K562 (cell line): ENCODE results near the gene ZMPSTE24. TPM values are rescaled to one million over a fixed set of nuclear protein-coding genes. Genes with fewer than 3 reads are reported as not detected.

Experiments
- ATAC-seq: fragments of 200-7000 bp; cut with Tn5 transposase; 3 replicates; pipeline ENCODE4 v1.9.1; 2020; ENCODE audit warnings: moderate library complexity
- BruUV-seq: library from RNA; stranded (reverse); fragments of 400-500 nt; replicated peaks from 2 replicates; lab custom pipeline; 2021; lab: Mats Ljungman, UMichigan
- CTCF ChIA-PET: fragments of 300-600 bp; formaldehyde crosslinking; extraction: SDS; loops from one replicate; lab custom pipeline; 2021; ENCODE audit warnings: low intra/inter-chr PET ratio; lab: Yijun Ruan, JAX
- POLR2A ChIA-PET: fragments of 300-600, 350-650 bp; sonication (Branson Sonifier 250); formaldehyde crosslinking; extraction: SDS; loops from one replicate; lab custom pipeline; 2021; ENCODE audit warnings: antibody characterized with exemption, inconsistent platforms; lab: Yijun Ruan, JAX
- DNase-seq, 4 experiments: peaks; one replicate each; pipeline versions ENCODE4 v3.0.0 to v3.0.0-alpha.2; 2011 to 2018; ENCODE audit warnings: low spot score in 3 of 4, mixed read lengths in 3 of 4; ENCODE audit errors: extremely low read depth in 1 of 4
- FAIRE-seq: peaks from 2 replicates; lab custom pipeline; 2011; peaks lifted over from hg19 to GRCh38; lab: Jason Lieb, UNC
- H2AFZ ChIP-seq: 2 replicates; pipeline ENCODE4 v1.6.0; 2011; ENCODE audit warnings: low read depth, low read length, control low read depth, inconsistent platforms
- H3K27ac ChIP-seq: fragments of 200-600 bp; 3 replicates; pipeline ENCODE4 v1.8.0; 2011; ENCODE audit warnings: low read depth, mild to moderate bottlenecking, control low read depth, inconsistent platforms, low read length, moderate library complexity, mixed read lengths; ENCODE audit errors: extremely low read depth
- H3K27me3 ChIP-seq, 2 experiments: fragments of 300-600 bp in 1 of 2; 2 replicates in 1 of 2; 3 replicates in 1 of 2; pipeline versions ENCODE4 v1.6.0 to v1.8.0; 2011; ENCODE audit warnings: inconsistent platforms in 2 of 2, low read length in 2 of 2, mild to moderate bottlenecking in 1 of 2, mixed read lengths in 1 of 2, moderate library complexity in 1 of 2; ENCODE audit not compliant: control insufficient read depth in 2 of 2, insufficient read depth in 2 of 2
- H3K36me3 ChIP-seq: fragments of 300-600 bp; 3 replicates; pipeline ENCODE4 v1.8.0; 2011; ENCODE audit warnings: mild to moderate bottlenecking, low read length, inconsistent platforms; ENCODE audit not compliant: control insufficient read depth, insufficient read depth
- H3K4me1 ChIP-seq, 2 experiments: fragments of 200-600 bp in 1 of 2; replicated peaks in 1 of 2; 2 replicates in 1 of 2; 3 replicates in 1 of 2; pipeline versions ENCODE4 v1.5.1 to v1.8.0; 2011; ENCODE audit warnings: inconsistent platforms in 2 of 2, low read length in 2 of 2, mild to moderate bottlenecking in 1 of 2, mixed read lengths in 1 of 2, moderate library complexity in 1 of 2; ENCODE audit not compliant: control insufficient read depth in 2 of 2, insufficient read depth in 2 of 2
- H3K4me2 ChIP-seq: 2 replicates; pipeline ENCODE4 v1.6.1; 2011; ENCODE audit warnings: low read length, control low read depth, inconsistent platforms, mixed read lengths; ENCODE audit not compliant: insufficient read depth
- H3K4me3 ChIP-seq: fragments of 200-600 bp; sonication (generic), shearing (Covaris generic); 2 replicates; pipeline ENCODE4 v1.5.1; 2016; ENCODE audit warnings: control low read depth, inconsistent platforms
- H3K79me2 ChIP-seq: fragments of 200-600 bp; 3 replicates; pipeline ENCODE4 v1.8.0; 2011; ENCODE audit warnings: low read length, inconsistent platforms; ENCODE audit not compliant: control insufficient read depth, insufficient read depth
- H3K9ac ChIP-seq, 2 experiments: 2 replicates each; pipeline versions ENCODE4 v1.6.0 to v1.6.1; 2011; ENCODE audit warnings: low read depth in 2 of 2, low read length in 2 of 2, control low read depth in 1 of 2, inconsistent platforms in 1 of 2, mild to moderate bottlenecking in 1 of 2, mixed read lengths in 1 of 2; ENCODE audit not compliant: insufficient read depth in 1 of 2
- H3K9me1 ChIP-seq: one replicate; pipeline ENCODE4 v1.6.0; 2011; ENCODE audit warnings: inconsistent platforms, mild to moderate bottlenecking, low read length, moderate library complexity; ENCODE audit not compliant: control insufficient read depth, insufficient read depth
- H3K9me3 ChIP-seq: replicated peaks from 2 replicates; pipeline ENCODE4 v1.5.1; 2011; ENCODE audit warnings: low read depth, low read length, inconsistent platforms; ENCODE audit not compliant: control insufficient read depth, insufficient read depth
- H4K20me1 ChIP-seq: replicated peaks from 2 replicates; pipeline ENCODE4 v1.6.1; 2011; ENCODE audit warnings: low read length, inconsistent platforms, mixed read lengths; ENCODE audit not compliant: control insufficient read depth, insufficient read depth
- ARHGAP35 ChIP-seq: fragments of 450-650 bp; IDR thresholded peaks from 2 replicates; pipeline ENCODE4 v1.6.1; 2018; ENCODE audit not compliant: partially characterized antibody
- LCOR ChIP-seq: sonication (generic); formaldehyde crosslinking; IDR thresholded peaks from 2 replicates; pipeline ENCODE4 v1.8.0; 2022; ENCODE audit warnings: mild to moderate bottlenecking, missing genetic modification reagents
- MBD2 ChIP-seq: sonication (generic); IDR thresholded peaks from 2 replicates; pipeline ENCODE4 v1.6.1; 2016; ENCODE audit warnings: low read depth, borderline replicate concordance
- NFRKB ChIP-seq: fragments of 450-650 bp; IDR thresholded peaks from 2 replicates; pipeline ENCODE4 v1.6.1; 2016; ENCODE audit warnings: low read depth
- PHF21A ChIP-seq: fragments of 450-650 bp; IDR thresholded peaks from 2 replicates; pipeline ENCODE4 v1.6.1; 2017; ENCODE audit warnings: low read depth, borderline replicate concordance
- in situ Hi-C: fragments of 300-500 bp; cut with MboI; formaldehyde crosslinking; loops from 4 replicates; pipeline ENCODE4 v1.15.0; 2018; ENCODE audit warnings: inconsistent platforms, mixed read lengths
- intact Hi-C: fragments of 100-400 bp; cut with micrococcal nuclease; formaldehyde crosslinking; loops from 2 replicates; pipeline ENCODE4 v1.14.2; 2022
- polyA plus RNA-seq, 8 experiments: library from polyadenylated mRNA; depleted of rRNA in 4 of 8; stranded (reverse) in 5 of 8; unstranded in 3 of 8; fragments of >200 nt; fragmentation: Nextera tagmentation in 2 of 8; fragmentation: Illumina TruSeq in 1 of 8; extraction: Ambion mirVana in 2 of 8; extraction: Trizol in 1 of 8; gene quantifications; 2 replicates each; pipeline versions ENCODE4 v1.2.1 to v1.2.3, GENCODE V29; 2011 to 2014; ENCODE audit warnings: inconsistent platforms in 1 of 8, missing spikeins in 1 of 8
- total RNA-seq, 7 experiments: library from RNA; depleted of rRNA in 6 of 7; stranded (reverse); fragments of >200 nt in 6 of 7; fragmentation: Illumina TruSeq in 2 of 7; extraction: Trizol in 2 of 7; gene quantifications; 2 replicates each; pipeline versions ENCODE4 v1.2.1 to v1.2.3, GENCODE V29; 2011 to 2021; ENCODE audit warnings: low replicate concordance in 1 of 7
- TF ChIP-seq, protein P1 (sequence below): sonication (generic); formaldehyde crosslinking; IDR thresholded peaks from 2 replicates; pipeline ENCODE4 v1.8.1; 2022; ENCODE audit warnings: missing genetic modification reagents
- TF ChIP-seq, protein P2 (sequence below): fragments of 450-650 bp; formaldehyde crosslinking; IDR thresholded peaks from 2 replicates; pipeline ENCODE4 v1.4.0; 2022; ENCODE audit warnings: mild to moderate bottlenecking, moderate library complexity
- TF ChIP-seq, protein P3 (sequence below): fragments of 200-800 bp; sonication (Bioruptor generic); IDR thresholded peaks from 2 replicates; pipeline ENCODE4 v1.6.1; 2017; ENCODE audit warnings: missing genetic modification characterization, missing compliant biosample characterization
- TF ChIP-seq, protein P4 (sequence below): fragments of 450-650 bp; conservative IDR thresholded peaks from 2 replicates; pipeline ENCODE4 v1.6.1; 2016; ENCODE audit warnings: missing genetic modification characterization, low read depth, mild to moderate bottlenecking, control low read depth, missing compliant biosample characterization

The ZMPSTE24 gene
- total and polyA plus RNA-seq, 9 of the 15 experiments (the other 6 are each of a cell fraction or from before 2014, with no cell fraction given), result 30.7 to 75.9 (median 64.3) TPM

DNA sequence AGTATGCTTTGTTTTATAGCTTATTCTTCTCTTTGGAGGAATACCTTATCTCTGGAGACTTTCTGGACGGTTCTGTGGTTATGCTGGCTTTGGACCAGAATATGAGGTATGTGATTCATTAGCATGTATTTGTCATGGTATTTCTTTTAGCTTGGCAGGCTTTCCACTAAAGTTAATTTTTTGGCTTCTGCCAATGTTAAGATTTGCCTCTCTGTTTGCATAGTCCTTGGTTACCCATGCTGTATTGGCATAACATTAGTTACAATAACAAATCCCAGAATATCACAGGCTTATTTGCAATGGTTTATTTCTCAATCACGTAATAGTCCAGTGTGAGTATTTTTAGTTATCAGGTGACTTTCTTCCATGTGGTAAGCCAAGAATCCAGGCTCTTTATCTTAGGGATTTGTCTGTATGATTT lies 9.7 kb downstream of the ZMPSTE24 start (continued):
- TF ChIP-seq, protein P1, sequence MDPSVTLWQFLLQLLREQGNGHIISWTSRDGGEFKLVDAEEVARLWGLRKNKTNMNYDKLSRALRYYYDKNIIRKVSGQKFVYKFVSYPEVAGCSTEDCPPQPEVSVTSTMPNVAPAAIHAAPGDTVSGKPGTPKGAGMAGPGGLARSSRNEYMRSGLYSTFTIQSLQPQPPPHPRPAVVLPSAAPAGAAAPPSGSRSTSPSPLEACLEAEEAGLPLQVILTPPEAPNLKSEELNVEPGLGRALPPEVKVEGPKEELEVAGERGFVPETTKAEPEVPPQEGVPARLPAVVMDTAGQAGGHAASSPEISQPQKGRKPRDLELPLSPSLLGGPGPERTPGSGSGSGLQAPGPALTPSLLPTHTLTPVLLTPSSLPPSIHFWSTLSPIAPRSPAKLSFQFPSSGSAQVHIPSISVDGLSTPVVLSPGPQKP (CRISPR knock-in tag), result no peak

DNA sequence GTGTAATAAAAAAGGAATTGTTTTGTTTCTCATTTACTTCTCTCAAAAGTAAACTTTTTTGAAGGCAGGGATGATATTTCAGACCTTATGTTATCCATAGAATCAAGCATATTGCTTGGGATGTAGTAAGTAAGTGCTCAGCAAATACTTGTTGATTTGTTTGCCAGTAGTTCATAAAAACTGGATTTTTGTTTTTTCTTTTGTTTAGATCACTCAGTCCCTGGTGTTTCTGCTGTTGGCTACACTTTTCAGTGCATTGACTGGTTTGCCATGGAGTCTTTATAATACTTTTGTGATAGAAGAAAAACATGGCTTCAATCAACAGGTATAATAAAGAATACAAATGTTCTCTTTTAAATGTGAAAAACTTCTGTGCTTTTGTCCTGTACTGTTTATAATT lies 10.2 kb downstream of the ZMPSTE24 start:
- Histone ChIP-seq H3K9ac (no peak overlapping the region), H3K27me3 (no peaks in the 10 kb centered on the region), H3K4me1 (no peaks in the 10 kb centered on the region), H4K20me1 (no peaks in the 10 kb centered on the region), H2AFZ (no peak overlapping the region), H3K79me2 (peaks cover 28% of the 10 kb centered on the region), H3K4me3 (no peak overlapping the region), H3K27ac (no peak overlapping the region), H3K9me1 (no peaks in the 10 kb centered on the region), H3K36me3 (peaks cover 92% of the 10 kb centered on the region), H3K4me2 (no peak overlapping the region), H3K9me3 (no peaks in the 10 kb centered on the region)
- BruUV-seq, result no TSS peak
- POLR2A ChIA-PET, result no interaction called here
- no peak for ATAC-seq
- intact Hi-C loops, result no loop called here
- CTCF ChIA-PET, result no interaction called here
- FAIRE-seq, result no peak
- no peak for DNase-seq
- in situ Hi-C loops, result no loop called here
- no peak for TF ChIP-seq LCOR
- no peak for TF ChIP-seq ARHGAP35
- TF ChIP-seq MBD2, result no peak
- TF ChIP-seq NFRKB, result no peak
- TF ChIP-seq PHF21A, result no peak
- TF ChIP-seq, protein P2, sequence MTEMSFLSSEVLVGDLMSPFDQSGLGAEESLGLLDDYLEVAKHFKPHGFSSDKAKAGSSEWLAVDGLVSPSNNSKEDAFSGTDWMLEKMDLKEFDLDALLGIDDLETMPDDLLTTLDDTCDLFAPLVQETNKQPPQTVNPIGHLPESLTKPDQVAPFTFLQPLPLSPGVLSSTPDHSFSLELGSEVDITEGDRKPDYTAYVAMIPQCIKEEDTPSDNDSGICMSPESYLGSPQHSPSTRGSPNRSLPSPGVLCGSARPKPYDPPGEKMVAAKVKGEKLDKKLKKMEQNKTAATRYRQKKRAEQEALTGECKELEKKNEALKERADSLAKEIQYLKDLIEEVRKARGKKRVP (CRISPR knock-in tag), result no peak
- TF ChIP-seq, protein P3, sequence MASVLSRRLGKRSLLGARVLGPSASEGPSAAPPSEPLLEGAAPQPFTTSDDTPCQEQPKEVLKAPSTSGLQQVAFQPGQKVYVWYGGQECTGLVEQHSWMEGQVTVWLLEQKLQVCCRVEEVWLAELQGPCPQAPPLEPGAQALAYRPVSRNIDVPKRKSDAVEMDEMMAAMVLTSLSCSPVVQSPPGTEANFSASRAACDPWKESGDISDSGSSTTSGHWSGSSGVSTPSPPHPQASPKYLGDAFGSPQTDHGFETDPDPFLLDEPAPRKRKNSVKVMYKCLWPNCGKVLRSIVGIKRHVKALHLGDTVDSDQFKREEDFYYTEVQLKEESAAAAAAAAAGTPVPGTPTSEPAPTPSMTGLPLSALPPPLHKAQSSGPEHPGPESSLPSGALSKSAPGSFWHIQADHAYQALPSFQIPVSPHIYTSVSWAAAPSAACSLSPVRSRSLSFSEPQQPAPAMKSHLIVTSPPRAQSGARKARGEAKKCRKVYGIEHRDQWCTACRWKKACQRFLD (CRISPR knock-in tag), result no peak
- TF ChIP-seq, protein P4, sequence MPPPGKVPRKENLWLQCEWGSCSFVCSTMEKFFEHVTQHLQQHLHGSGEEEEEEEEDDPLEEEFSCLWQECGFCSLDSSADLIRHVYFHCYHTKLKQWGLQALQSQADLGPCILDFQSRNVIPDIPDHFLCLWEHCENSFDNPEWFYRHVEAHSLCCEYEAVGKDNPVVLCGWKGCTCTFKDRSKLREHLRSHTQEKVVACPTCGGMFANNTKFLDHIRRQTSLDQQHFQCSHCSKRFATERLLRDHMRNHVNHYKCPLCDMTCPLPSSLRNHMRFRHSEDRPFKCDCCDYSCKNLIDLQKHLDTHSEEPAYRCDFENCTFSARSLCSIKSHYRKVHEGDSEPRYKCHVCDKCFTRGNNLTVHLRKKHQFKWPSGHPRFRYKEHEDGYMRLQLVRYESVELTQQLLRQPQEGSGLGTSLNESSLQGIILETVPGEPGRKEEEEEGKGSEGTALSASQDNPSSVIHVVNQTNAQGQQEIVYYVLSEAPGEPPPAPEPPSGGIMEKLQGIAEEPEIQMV (tag), result no peak
